H9 (cell line): ENCODE measurements around the gene STT3B. TPM values are rescaled to one million over a fixed set of nuclear protein-coding genes. Genes with fewer than 3 reads are reported as not detected.

ENCODE experiments used
- DNase-seq: peaks from one replicate; pipeline ENCODE4 v3.0.0-alpha.2; 2017
- H2AFZ ChIP-seq: one replicate; pipeline ENCODE4 v1.6.1; 2013; ENCODE audit warnings: mild to moderate bottlenecking, low read length, control low read depth, moderate library complexity
- H2AK5ac ChIP-seq: 2 replicates; pipeline ENCODE4 v1.6.1; 2013; ENCODE audit warnings: low read length, control low read depth, mixed read lengths; ENCODE audit not compliant: insufficient read length
- H2BK120ac ChIP-seq: one replicate; pipeline ENCODE4 v1.6.1; 2013; ENCODE audit warnings: low read depth, mild to moderate bottlenecking, low read length, control low read depth, inconsistent platforms; ENCODE audit not compliant: poor library complexity, severe bottlenecking
- H2BK12ac ChIP-seq: 2 replicates; pipeline ENCODE4 v1.6.1; 2013; ENCODE audit warnings: low read length, control low read depth, mixed read lengths, low read depth; ENCODE audit not compliant: insufficient read length
- H2BK15ac ChIP-seq: 2 replicates; pipeline ENCODE4 v1.6.1; 2013; ENCODE audit warnings: low read depth, low read length, control low read depth
- H2BK20ac ChIP-seq: one replicate; pipeline ENCODE4 v1.6.1; 2013; ENCODE audit warnings: low read depth, mild to moderate bottlenecking, low read length, control low read depth, inconsistent platforms; ENCODE audit not compliant: poor library complexity, severe bottlenecking
- H2BK5ac ChIP-seq: 2 replicates; pipeline ENCODE4 v1.6.1; 2013; ENCODE audit warnings: low read length, control low read depth, mixed read lengths; ENCODE audit not compliant: insufficient read length
- H3K14ac ChIP-seq: 2 replicates; pipeline ENCODE4 v1.6.1; 2013; ENCODE audit warnings: low read length, control low read depth; ENCODE audit not compliant: insufficient read depth
- H3K18ac ChIP-seq: 2 replicates; pipeline ENCODE4 v1.6.1; 2013; ENCODE audit warnings: low read depth, mild to moderate bottlenecking, mixed read lengths, low read length, control low read depth; ENCODE audit not compliant: insufficient read length
- H3K23ac ChIP-seq: 2 replicates; pipeline ENCODE4 v1.6.1; 2013; ENCODE audit warnings: low read length, control low read depth, mixed read lengths, low read depth; ENCODE audit not compliant: insufficient read length
- H3K23me2 ChIP-seq: 2 replicates; pipeline ENCODE4 v1.6.1; 2013; ENCODE audit warnings: low read depth, mild to moderate bottlenecking, mixed read lengths, low read length, control low read depth; ENCODE audit not compliant: insufficient read length, poor library complexity, severe bottlenecking
- H3K27ac ChIP-seq: 2 replicates; pipeline ENCODE4 v1.5.1; 2013; ENCODE audit warnings: low read length, control low read depth, mixed read lengths, low read depth; ENCODE audit not compliant: insufficient read length
- H3K27me3 ChIP-seq: 2 replicates; pipeline ENCODE4 v1.6.1; 2013; ENCODE audit warnings: low read length, control low read depth, inconsistent platforms; ENCODE audit not compliant: insufficient read depth
- H3K4ac ChIP-seq: 2 replicates; pipeline ENCODE4 v1.6.1; 2013; ENCODE audit warnings: low read depth, mild to moderate bottlenecking, control low read depth, inconsistent platforms, low read length, moderate library complexity
- H3K4me1 ChIP-seq: 2 replicates; pipeline ENCODE4 v1.6.1; 2013; ENCODE audit warnings: low read length, control low read depth, inconsistent platforms; ENCODE audit not compliant: insufficient read depth
- H3K4me2 ChIP-seq: 2 replicates; pipeline ENCODE4 v1.6.1; 2013; ENCODE audit warnings: low read length, control low read depth, mixed read lengths; ENCODE audit not compliant: insufficient read length, insufficient read depth
- H3K56ac ChIP-seq: 2 replicates; pipeline ENCODE4 v1.6.1; 2013; ENCODE audit warnings: low read depth, mild to moderate bottlenecking, mixed read lengths, low read length, control low read depth; ENCODE audit not compliant: insufficient read length
- H3K79me1 ChIP-seq: 2 replicates; pipeline ENCODE4 v1.6.1; 2013; ENCODE audit warnings: low read depth, mild to moderate bottlenecking, moderate library complexity, low read length, control low read depth, inconsistent platforms; ENCODE audit not compliant: insufficient read depth, poor library complexity, severe bottlenecking
- H3K79me2 ChIP-seq: 2 replicates; pipeline ENCODE4 v1.6.1; 2013; ENCODE audit warnings: low read length, control low read depth, inconsistent platforms; ENCODE audit not compliant: insufficient read depth
- H3K9ac ChIP-seq: 2 replicates; pipeline ENCODE4 v1.6.1; 2013; ENCODE audit warnings: low read length, control low read depth, mixed read lengths; ENCODE audit not compliant: insufficient read length; ENCODE audit errors: extremely low read depth
- H3K9me3 ChIP-seq: one replicate; pipeline ENCODE4 v1.6.1; 2013; ENCODE audit warnings: low read depth, low read length, inconsistent platforms; ENCODE audit not compliant: control insufficient read depth
- H3T11ph ChIP-seq: one replicate; pipeline ENCODE4 v1.6.1; 2013; ENCODE audit warnings: mild to moderate bottlenecking, low read length, control low read depth, inconsistent platforms
- H4K20me1 ChIP-seq: one replicate; pipeline ENCODE4 v1.6.1; 2013; ENCODE audit not compliant: control insufficient read depth, insufficient read length, insufficient read depth
- H4K5ac ChIP-seq: 2 replicates; pipeline ENCODE4 v1.6.1; 2013; ENCODE audit warnings: low read depth, mild to moderate bottlenecking, mixed read lengths, low read length, control low read depth; ENCODE audit not compliant: insufficient read length
- H4K8ac ChIP-seq: replicated peaks from 2 replicates; pipeline ENCODE4 v1.6.1; 2013; ENCODE audit warnings: low read length, control low read depth, mixed read lengths, low read depth; ENCODE audit not compliant: insufficient read length
- H4K91ac ChIP-seq: 2 replicates; pipeline ENCODE4 v1.6.1; 2013; ENCODE audit warnings: low read depth, mild to moderate bottlenecking, moderate library complexity, mixed read lengths, low read length, control low read depth; ENCODE audit not compliant: insufficient read length
- H3K27ac Mint-ChIP-seq, 3 experiments: 2 replicates in 2 of 3; 3 replicates in 1 of 3; pipeline ENCODE4 v1.8.0; 2020 to 2021; ENCODE audit warnings: mixed read lengths in 3 of 3, mild to moderate bottlenecking in 1 of 3, moderate library complexity in 1 of 3
- H3K27me3 Mint-ChIP-seq: 2 replicates; pipeline ENCODE4 v1.8.0; 2021; ENCODE audit warnings: low read depth, mild to moderate bottlenecking, moderate library complexity, mixed read lengths
- H3K36me3 Mint-ChIP-seq, 3 experiments: 2 replicates in 2 of 3; 3 replicates in 1 of 3; pipeline ENCODE4 v1.8.0; 2020 to 2021; ENCODE audit warnings: low read depth in 3 of 3, mixed read lengths in 3 of 3; ENCODE audit not compliant: insufficient read depth in 1 of 3
- H3K4me1 Mint-ChIP-seq, 2 experiments: 2 replicates each; pipeline ENCODE4 v1.8.0; 2020; ENCODE audit warnings: mixed read lengths in 2 of 2
- H3K4me3 Mint-ChIP-seq, 2 experiments: 2 replicates in 1 of 2; 3 replicates in 1 of 2; pipeline ENCODE4 v1.8.0; 2020 to 2021; ENCODE audit warnings: mild to moderate bottlenecking in 2 of 2, mixed read lengths in 2 of 2, moderate library complexity in 1 of 2
- H3K9me3 Mint-ChIP-seq, 2 experiments: 2 replicates in 1 of 2; 3 replicates in 1 of 2; pipeline ENCODE4 v1.8.0; 2020; ENCODE audit warnings: mild to moderate bottlenecking in 2 of 2, mixed read lengths in 2 of 2, moderate library complexity in 1 of 2
- CTCF ChIP-seq: fragments of 200-600 bp; sonication (generic); conservative IDR thresholded peaks from 3 replicates; pipeline ENCODE4 v1.8.0; 2021; ENCODE audit warnings: antibody characterized with exemption, mild to moderate bottlenecking
- WGBS: extraction: QIAGEN DNeasy Blood & Tissue Kit; methylation state at CpG from one replicate; pipeline ENCODE4 v1.1.7; 2013; ENCODE audit warnings: missing lambda C conversion rate, low lambda C conversion rate, mixed read lengths; ENCODE audit not compliant: insufficient read length; ENCODE audit errors: extremely low coverage; 5-methylcytosine and 5-hydroxymethylcytosine counted together
- total RNA-seq: library from RNA; stranded (reverse); gene quantifications from 2 replicates; pipeline ENCODE4 v1.2.1, GENCODE V29; 2021

STT3B gene
- total RNA-seq, 1 experiment from 2014 or later, result 79.9 TPM

GRCh38 chr3:31567036-31567435 is 34.3 kb downstream of the STT3B start:
- no CpG with 5 or more reads among the region's 1 CpG for WGBS
- no peak overlapping the region for H3K14ac ChIP-seq
- H4K91ac ChIP-seq, result no peak overlapping the region
- Mint-ChIP-seq H3K9me3 (no peaks in the 10 kb centered on the region), H3K4me3 (no peak overlapping the region), H3K27me3 (no peaks in the 10 kb centered on the region), H3K4me1 (peaks cover 32 to 45% of the 10 kb centered on the region in 2 experiments), H3K27ac (0 out of 7 replicates have a peak overlapping the region, but pooled peaks of 1 of the 3 experiments have one; percentile 22), H3K36me3 (no peaks in the 10 kb centered on the region)
- H3K56ac ChIP-seq, result no peak overlapping the region
- no peak overlapping the region for H3K27ac ChIP-seq
- H3K23me2 ChIP-seq, result no peaks in the 10 kb centered on the region
- no peak overlapping the region for H2BK15ac ChIP-seq
- H3K23ac ChIP-seq, result no peak overlapping the region
- peaks cover 14% of the 10 kb centered on the region; the same call in 1 of the 2 replicates for H3K79me2 ChIP-seq
- H3K9me3 ChIP-seq, result no peaks in the 10 kb centered on the region
- peaks cover 2% of the 10 kb centered on the region for H4K20me1 ChIP-seq
- peaks cover 4% of the 10 kb centered on the region; the same call in 1 of the 2 replicates for H3K4me1 ChIP-seq
- H4K5ac ChIP-seq, result no peak overlapping the region
- no peak overlapping the region for H3K9ac ChIP-seq
- no peak overlapping the region for H2BK5ac ChIP-seq
- H3T11ph ChIP-seq, result no peak overlapping the region
- H2AFZ ChIP-seq, result no peak overlapping the region
- H3K18ac ChIP-seq, result no peak overlapping the region
- H3K79me1 ChIP-seq, result peaks cover 2% of the 10 kb centered on the region
- peak; percentile 86 for TF ChIP-seq CTCF
- no peak overlapping the region for H3K4ac ChIP-seq
- H2AK5ac ChIP-seq, result no peak overlapping the region
- no peaks in the 10 kb centered on the region for H3K27me3 ChIP-seq
- no peak overlapping the region for H2BK12ac ChIP-seq
- peak; percentile 49 for DNase-seq
- H3K4me2 ChIP-seq, result no peak overlapping the region
- H2BK120ac ChIP-seq, result no peak overlapping the region
- H2BK20ac ChIP-seq, result no peak overlapping the region
- H4K8ac ChIP-seq, result no peak overlapping the region
